ENCODE results near the gene CD74.
A peak's percentile ranks its signal among the peaks of the same experiment; 100 is the strongest.
"Not testable (repeated sequence)": the region's sequence is repeated elsewhere in the genome, so short reads cannot be mapped to it uniquely, and the experiment has no call there.

The CD74 gene

GRCh38 chr5:150441813-150442698, 29.3 kb upstream of the CD74 start:
- DNase-seq = no peak

GRCh38 chr5:150440948-150441812, 28.5 kb upstream of the CD74 start:
- DNase-seq = no peak

- no peak for DNase-seq
Observed at GRCh38 chr5:150438873-150439546, 26.3 kb upstream of the CD74 start.

GRCh38 chr5:150436141-150436680, 23.5 kb upstream of the CD74 start:
- DNase-seq = peak; percentile 91

- no peak for DNase-seq
Observed at GRCh38 chr5:150434464-150434863, 21.8 kb upstream of the CD74 start.

GRCh38 chr5:150431574-150431973, 18.9 kb upstream of the CD74 start:
- DNase-seq = no peak

GRCh38 chr5:150431048-150431447, 18.3 kb upstream of the CD74 start:
- no peak for DNase-seq

GRCh38 chr5:150429410-150429873, 16.7 kb upstream of the CD74 start:
- no peak for DNase-seq

- no peak for DNase-seq
Observed at GRCh38 chr5:150428978-150429377, 16.3 kb upstream of the CD74 start.

- no peak for DNase-seq
Observed at GRCh38 chr5:150428106-150428876, 15.6 kb upstream of the CD74 start.

GRCh38 chr5:150426165-150426564, 13.5 kb upstream of the CD74 start:
- DNase-seq = not testable (repeated sequence)

GRCh38 chr5:150422758-150423157, 10.0 kb upstream of the CD74 start:
- no peak for DNase-seq

GRCh38 chr5:150422075-150422474, 9.4 kb upstream of the CD74 start:
- DNase-seq = no peak

- DNase-seq = no peak
Observed at GRCh38 chr5:150419630-150420270, 7.0 kb upstream of the CD74 start.

GRCh38 chr5:150413902-150414790, 1.4 kb upstream of the CD74 start:
- DNase-seq = not testable (repeated sequence)

- DNase-seq = no peak
Observed at GRCh38 chr5:150413176-150413901, 629 bp upstream of the CD74 start.

GRCh38 chr5:150411245-150411979, 1.3 kb downstream of the CD74 start:
- DNase-seq = peak; percentile 57

- DNase-seq = peak; percentile 28
Observed at GRCh38 chr5:150410524-150411244, 2.0 kb downstream of the CD74 start.
